DND-41 (cell line): ENCODE results near the gene PPP1R14B.

ENCODE experiments used
- ATAC-seq: fragments of 200-7000 bp; cut with Tn5 transposase; 3 replicates; pipeline ENCODE4 v1.9.1; 2021; ENCODE audit warnings: low read depth; ENCODE audit not compliant: insufficient read depth
- DNase-seq: peaks from one replicate; pipeline ENCODE4 v3.0.0-alpha.2; 2020
- H2AFZ ChIP-seq: 2 replicates; pipeline ENCODE4 v1.6.0; 2012; ENCODE audit warnings: low read depth, low read length
- H3K27ac ChIP-seq: 2 replicates; pipeline ENCODE4 v1.5.1; 2012; ENCODE audit warnings: low read length, inconsistent platforms
- H3K27me3 ChIP-seq: fragments of 200-600 bp; sonication (generic); 2 replicates; pipeline ENCODE4 v1.6.0; 2012; ENCODE audit warnings: low read length, mild to moderate bottlenecking, inconsistent platforms; ENCODE audit not compliant: insufficient read depth, poor library complexity
- H3K36me3 ChIP-seq: 2 replicates; pipeline ENCODE4 v1.5.1; 2012; ENCODE audit warnings: low read length, inconsistent platforms; ENCODE audit not compliant: insufficient read depth
- H3K4me1 ChIP-seq: 2 replicates; pipeline ENCODE4 v1.5.1; 2012; ENCODE audit warnings: mild to moderate bottlenecking, low read length; ENCODE audit not compliant: insufficient read depth
- H3K4me2 ChIP-seq: 2 replicates; pipeline ENCODE4 v1.6.0; 2012; ENCODE audit warnings: mild to moderate bottlenecking, moderate library complexity, low read length, inconsistent platforms; ENCODE audit not compliant: insufficient read depth
- H3K4me3 ChIP-seq, 2 experiments: fragments of 200-600 bp in 1 of 2; shearing (Covaris generic) in 1 of 2; 2 replicates each; pipeline ENCODE4 v1.5.1; 2012 to 2016; ENCODE audit warnings: inconsistent platforms in 2 of 2, low read length in 2 of 2, mild to moderate bottlenecking in 2 of 2, low read depth in 1 of 2, moderate library complexity in 1 of 2
- H3K79me2 ChIP-seq: 2 replicates; pipeline ENCODE4 v1.6.0; 2012; ENCODE audit warnings: low read length, inconsistent platforms; ENCODE audit not compliant: insufficient read depth
- H3K9ac ChIP-seq: 2 replicates; pipeline ENCODE4 v1.6.0; 2012; ENCODE audit warnings: low read depth, mild to moderate bottlenecking, inconsistent platforms, low read length, moderate library complexity
- H3K9me3 ChIP-seq: 2 replicates; pipeline ENCODE4 v1.5.1; 2012; ENCODE audit warnings: low read length, moderate library complexity, mild to moderate bottlenecking, inconsistent platforms; ENCODE audit not compliant: insufficient read depth, severe bottlenecking
- H4K20me1 ChIP-seq: 2 replicates; pipeline ENCODE4 v1.6.0; 2012; ENCODE audit warnings: low read length; ENCODE audit not compliant: insufficient read depth
- EZH2 ChIP-seq: IDR thresholded peaks from 3 replicates; pipeline ENCODE4 v1.6.1; 2012; ENCODE audit warnings: borderline replicate concordance, low read depth, mild to moderate bottlenecking, moderate library complexity, low read length, inconsistent platforms; ENCODE audit not compliant: severe bottlenecking
- TF ChIP-seq, protein P1 (sequence below): IDR thresholded peaks from 2 replicates; pipeline ENCODE4 v1.5.1; 2012; ENCODE audit warnings: borderline replicate concordance, low read length, moderate library complexity, mild to moderate bottlenecking; ENCODE audit not compliant: poor library complexity, severe bottlenecking; ENCODE audit errors: extremely low read depth

The PPP1R14B gene

DNA sequence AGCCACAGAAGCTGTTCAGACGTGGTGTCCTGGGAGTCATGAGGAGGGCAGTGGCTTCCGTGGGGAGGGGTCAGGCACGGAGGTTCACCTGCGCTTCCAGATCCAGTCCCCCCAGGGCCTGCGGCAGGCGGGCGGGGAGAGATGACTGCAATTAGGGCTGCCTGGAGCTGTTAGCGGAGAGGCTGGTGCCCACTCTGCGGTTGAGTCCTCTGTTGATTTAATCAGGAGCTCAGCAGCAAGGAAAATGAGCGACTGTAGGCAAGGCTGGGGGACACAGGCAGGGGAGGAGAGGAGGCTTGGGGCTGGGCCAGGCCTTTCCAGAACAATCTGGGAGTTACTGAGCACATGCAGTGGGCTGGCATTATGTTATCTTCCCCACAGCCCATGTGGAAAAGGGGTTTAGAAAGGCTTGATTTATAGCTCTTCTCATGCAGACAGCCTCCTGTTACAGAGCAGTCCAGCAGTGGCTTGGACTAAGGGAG lies 17.7 kb upstream of the PPP1R14B start:
- H3K4me1 ChIP-seq, result peaks cover 14% of the 10 kb centered on the region
- H3K27ac ChIP-seq, result no peak overlapping the region
- H3K4me3 ChIP-seq, result no peak overlapping the region
- no peaks in the 10 kb centered on the region for H4K20me1 ChIP-seq
- no peak overlapping the region for H3K4me2 ChIP-seq
- peaks cover 12% of the 10 kb centered on the region for H3K79me2 ChIP-seq
- ATAC-seq (no peak), DNase-seq (no peak)
- H3K9ac ChIP-seq, result no peak overlapping the region
- H2AFZ ChIP-seq, result no peak overlapping the region
- H3K36me3 ChIP-seq, result peaks cover 34% of the 10 kb centered on the region
- no peaks in the 10 kb centered on the region for H3K27me3 ChIP-seq
- TF ChIP-seq EZH2, result no peak
- TF ChIP-seq, protein P1, sequence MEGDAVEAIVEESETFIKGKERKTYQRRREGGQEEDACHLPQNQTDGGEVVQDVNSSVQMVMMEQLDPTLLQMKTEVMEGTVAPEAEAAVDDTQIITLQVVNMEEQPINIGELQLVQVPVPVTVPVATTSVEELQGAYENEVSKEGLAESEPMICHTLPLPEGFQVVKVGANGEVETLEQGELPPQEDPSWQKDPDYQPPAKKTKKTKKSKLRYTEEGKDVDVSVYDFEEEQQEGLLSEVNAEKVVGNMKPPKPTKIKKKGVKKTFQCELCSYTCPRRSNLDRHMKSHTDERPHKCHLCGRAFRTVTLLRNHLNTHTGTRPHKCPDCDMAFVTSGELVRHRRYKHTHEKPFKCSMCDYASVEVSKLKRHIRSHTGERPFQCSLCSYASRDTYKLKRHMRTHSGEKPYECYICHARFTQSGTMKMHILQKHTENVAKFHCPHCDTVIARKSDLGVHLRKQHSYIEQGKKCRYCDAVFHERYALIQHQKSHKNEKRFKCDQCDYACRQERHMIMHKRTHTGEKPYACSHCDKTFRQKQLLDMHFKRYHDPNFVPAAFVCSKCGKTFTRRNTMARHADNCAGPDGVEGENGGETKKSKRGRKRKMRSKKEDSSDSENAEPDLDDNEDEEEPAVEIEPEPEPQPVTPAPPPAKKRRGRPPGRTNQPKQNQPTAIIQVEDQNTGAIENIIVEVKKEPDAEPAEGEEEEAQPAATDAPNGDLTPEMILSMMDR, result no peak
- H3K9me3 ChIP-seq, result no peaks in the 10 kb centered on the region

DNA sequence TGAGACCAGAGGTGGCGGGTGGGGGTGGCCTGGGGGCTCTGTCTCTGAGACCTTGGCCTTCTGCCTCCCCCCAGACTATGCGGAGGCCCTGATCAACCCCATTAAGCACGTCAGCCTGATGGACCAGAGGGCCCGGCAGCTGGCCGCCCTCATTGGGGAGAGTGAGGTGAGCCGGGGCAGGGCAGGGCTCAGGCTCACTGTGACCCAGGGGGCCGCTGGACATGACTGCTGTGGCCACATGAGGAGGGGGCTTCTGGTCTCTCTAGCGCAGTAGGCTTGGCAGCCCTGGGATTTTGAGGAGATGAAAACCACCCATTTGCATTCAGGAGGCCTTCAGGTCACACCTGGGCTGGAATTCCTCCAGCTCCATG lies 17.2 kb upstream of the PPP1R14B start:
- Histone ChIP-seq H3K4me2 (no peak overlapping the region), H3K27ac (no peak overlapping the region), H3K36me3 (peaks cover 38% of the 10 kb centered on the region), H3K27me3 (no peaks in the 10 kb centered on the region), H4K20me1 (no peaks in the 10 kb centered on the region), H3K9me3 (no peaks in the 10 kb centered on the region), H3K79me2 (peaks cover 8% of the 10 kb centered on the region), H2AFZ (no peak overlapping the region), H3K4me1 (peaks cover 11% of the 10 kb centered on the region), H3K4me3 (no peak overlapping the region), H3K9ac (no peak overlapping the region)
- TF ChIP-seq EZH2, result no peak
- TF ChIP-seq, protein P1, result no peak
- ATAC-seq (no peak), DNase-seq (no peak)

DNA sequence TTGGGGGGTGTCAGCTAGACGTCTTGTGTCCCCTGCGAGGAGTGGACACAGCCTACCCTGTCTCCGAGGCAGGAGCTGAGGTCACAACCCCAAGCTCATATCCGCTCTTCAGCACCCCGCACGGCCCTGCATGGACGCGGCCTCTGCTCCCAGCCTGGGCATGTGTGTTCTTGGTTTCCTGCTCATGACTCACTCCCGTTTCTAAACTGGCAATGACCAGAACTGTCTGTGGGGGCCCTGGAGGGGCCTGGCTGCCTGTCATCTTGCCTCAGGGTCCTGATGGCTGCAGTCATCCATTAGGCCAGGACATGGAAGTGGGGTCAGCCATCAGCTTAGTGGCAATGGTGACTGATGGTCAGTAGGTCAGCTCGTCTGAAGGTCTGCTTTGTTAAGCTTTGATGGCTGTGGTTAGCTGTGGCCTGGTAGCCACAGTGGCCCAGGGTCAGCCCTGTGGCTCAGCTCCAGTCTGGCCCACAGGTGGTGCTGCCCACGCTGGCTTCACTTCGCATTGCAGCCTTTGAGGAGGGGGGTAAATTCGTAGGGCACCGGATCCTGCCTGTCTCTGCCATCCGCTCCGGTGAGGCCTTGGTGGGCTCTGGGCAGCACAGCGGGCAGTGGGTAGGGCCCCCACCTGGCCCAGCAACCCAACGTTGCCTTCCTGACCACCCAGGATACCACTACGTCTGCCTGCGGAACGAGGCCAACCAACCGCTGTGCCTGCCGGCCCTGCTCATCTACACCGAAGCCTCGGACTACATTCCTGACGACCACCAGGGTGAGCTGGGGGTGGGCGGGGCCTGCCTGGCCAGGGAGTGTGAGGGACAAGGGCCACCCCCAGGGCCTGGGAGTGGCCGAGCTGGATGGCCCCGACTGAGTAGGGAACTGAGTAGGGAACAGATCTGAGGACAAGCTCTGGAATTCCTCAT lies 16.5 kb upstream of the PPP1R14B start:
- Histone ChIP-seq H3K4me2 (no peak overlapping the region), H3K27ac (no peak overlapping the region), H2AFZ (no peak overlapping the region), H3K9me3 (no peaks in the 10 kb centered on the region), H4K20me1 (no peaks in the 10 kb centered on the region), H3K9ac (no peak overlapping the region), H3K4me1 (peaks cover 5% of the 10 kb centered on the region), H3K79me2 (peaks cover 1% of the 10 kb centered on the region; the same call in 1 of the 2 replicates), H3K4me3 (no peak overlapping the region), H3K36me3 (peaks cover 44% of the 10 kb centered on the region), H3K27me3 (no peaks in the 10 kb centered on the region)
- no peak for ATAC-seq
- TF ChIP-seq, protein P1, result no peak
- no peak for TF ChIP-seq EZH2
- no peak for DNase-seq
